ENCODE measurements around the gene YJEFN3. TPM values are rescaled to one million over a fixed set of nuclear protein-coding genes. Genes with fewer than 3 reads are reported as not detected.

Gene YJEFN3
- total RNA-seq, 1 experiment from 2014 or later, result 11.1 TPM

DNA sequence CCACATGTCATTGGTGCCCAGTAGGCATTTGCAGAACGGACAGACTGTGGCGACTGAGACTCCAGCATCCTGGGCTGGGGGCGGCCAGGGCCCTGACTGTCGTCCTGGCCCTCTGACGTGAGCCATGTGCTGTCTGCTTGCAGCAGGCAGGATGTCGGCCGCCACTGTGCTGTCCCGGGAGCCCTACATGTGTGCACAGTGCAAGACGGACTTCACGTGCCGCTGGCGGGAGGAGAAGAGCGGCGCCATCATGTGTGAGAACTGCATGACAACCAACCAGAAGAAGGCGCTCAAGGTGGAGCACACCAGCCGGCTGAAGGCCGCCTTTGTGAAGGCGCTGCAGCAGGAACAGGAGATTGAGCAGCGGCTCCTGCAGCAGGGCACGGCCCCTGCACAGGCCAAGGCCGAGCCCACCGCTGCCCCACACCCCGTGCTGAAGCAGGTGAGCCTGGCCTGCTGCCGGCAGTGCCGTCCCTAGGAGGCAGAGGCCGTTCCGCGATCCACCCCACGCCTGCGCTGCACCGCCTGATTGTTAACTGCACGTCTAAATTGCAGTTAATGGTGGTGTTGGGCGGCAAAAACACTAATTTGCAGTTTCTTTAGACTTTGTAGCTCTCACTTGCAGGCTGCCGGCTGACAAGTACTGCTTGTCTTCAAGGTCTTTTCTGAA is 27.6 kb upstream of the YJEFN3 start:
- ChIA-PET CTCF (no interaction called here), POLR2A (no interaction called here)
- no peak overlapping the region for H3K4me3 Mint-ChIP-seq
- H3K9me3 Mint-ChIP-seq, result no peaks in the 10 kb centered on the region
- H3K27ac Mint-ChIP-seq, result no peak overlapping the region
- H3K36me3 Mint-ChIP-seq, result peaks cover 62% of the 10 kb centered on the region
- ATAC-seq (peak; percentile 22; the same call in 1 of the 2 replicates), DNase-seq (ENCODE audit: low spot score) (no peak)
- TF ChIP-seq, protein P1, sequence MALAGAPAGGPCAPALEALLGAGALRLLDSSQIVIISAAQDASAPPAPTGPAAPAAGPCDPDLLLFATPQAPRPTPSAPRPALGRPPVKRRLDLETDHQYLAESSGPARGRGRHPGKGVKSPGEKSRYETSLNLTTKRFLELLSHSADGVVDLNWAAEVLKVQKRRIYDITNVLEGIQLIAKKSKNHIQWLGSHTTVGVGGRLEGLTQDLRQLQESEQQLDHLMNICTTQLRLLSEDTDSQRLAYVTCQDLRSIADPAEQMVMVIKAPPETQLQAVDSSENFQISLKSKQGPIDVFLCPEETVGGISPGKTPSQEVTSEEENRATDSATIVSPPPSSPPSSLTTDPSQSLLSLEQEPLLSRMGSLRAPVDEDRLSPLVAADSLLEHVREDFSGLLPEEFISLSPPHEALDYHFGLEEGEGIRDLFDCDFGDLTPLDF (CRISPR knock-in tag; IDR thresholded peaks at IDR 0.05), result no peak
- TF ChIP-seq, protein P2, sequence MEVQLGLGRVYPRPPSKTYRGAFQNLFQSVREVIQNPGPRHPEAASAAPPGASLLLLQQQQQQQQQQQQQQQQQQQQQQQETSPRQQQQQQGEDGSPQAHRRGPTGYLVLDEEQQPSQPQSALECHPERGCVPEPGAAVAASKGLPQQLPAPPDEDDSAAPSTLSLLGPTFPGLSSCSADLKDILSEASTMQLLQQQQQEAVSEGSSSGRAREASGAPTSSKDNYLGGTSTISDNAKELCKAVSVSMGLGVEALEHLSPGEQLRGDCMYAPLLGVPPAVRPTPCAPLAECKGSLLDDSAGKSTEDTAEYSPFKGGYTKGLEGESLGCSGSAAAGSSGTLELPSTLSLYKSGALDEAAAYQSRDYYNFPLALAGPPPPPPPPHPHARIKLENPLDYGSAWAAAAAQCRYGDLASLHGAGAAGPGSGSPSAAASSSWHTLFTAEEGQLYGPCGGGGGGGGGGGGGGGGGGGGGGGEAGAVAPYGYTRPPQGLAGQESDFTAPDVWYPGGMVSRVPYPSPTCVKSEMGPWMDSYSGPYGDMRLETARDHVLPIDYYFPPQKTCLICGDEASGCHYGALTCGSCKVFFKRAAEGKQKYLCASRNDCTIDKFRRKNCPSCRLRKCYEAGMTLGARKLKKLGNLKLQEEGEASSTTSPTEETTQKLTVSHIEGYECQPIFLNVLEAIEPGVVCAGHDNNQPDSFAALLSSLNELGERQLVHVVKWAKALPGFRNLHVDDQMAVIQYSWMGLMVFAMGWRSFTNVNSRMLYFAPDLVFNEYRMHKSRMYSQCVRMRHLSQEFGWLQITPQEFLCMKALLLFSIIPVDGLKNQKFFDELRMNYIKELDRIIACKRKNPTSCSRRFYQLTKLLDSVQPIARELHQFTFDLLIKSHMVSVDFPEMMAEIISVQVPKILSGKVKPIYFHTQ (CRISPR knock-in tag; IDR thresholded peaks at IDR 0.05), result no peak
- TF ChIP-seq TEAD4 (CRISPR knock-in tag; IDR thresholded peaks at IDR 0.05) (no peak), FOXJ3 (CRISPR knock-in tag; IDR thresholded peaks at IDR 0.05; ENCODE audit: borderline replicate concordance) (no peak), JAZF1 (CRISPR knock-in tag; IDR thresholded peaks at IDR 0.05) (no peak)
- TF ChIP-seq, protein P3, sequence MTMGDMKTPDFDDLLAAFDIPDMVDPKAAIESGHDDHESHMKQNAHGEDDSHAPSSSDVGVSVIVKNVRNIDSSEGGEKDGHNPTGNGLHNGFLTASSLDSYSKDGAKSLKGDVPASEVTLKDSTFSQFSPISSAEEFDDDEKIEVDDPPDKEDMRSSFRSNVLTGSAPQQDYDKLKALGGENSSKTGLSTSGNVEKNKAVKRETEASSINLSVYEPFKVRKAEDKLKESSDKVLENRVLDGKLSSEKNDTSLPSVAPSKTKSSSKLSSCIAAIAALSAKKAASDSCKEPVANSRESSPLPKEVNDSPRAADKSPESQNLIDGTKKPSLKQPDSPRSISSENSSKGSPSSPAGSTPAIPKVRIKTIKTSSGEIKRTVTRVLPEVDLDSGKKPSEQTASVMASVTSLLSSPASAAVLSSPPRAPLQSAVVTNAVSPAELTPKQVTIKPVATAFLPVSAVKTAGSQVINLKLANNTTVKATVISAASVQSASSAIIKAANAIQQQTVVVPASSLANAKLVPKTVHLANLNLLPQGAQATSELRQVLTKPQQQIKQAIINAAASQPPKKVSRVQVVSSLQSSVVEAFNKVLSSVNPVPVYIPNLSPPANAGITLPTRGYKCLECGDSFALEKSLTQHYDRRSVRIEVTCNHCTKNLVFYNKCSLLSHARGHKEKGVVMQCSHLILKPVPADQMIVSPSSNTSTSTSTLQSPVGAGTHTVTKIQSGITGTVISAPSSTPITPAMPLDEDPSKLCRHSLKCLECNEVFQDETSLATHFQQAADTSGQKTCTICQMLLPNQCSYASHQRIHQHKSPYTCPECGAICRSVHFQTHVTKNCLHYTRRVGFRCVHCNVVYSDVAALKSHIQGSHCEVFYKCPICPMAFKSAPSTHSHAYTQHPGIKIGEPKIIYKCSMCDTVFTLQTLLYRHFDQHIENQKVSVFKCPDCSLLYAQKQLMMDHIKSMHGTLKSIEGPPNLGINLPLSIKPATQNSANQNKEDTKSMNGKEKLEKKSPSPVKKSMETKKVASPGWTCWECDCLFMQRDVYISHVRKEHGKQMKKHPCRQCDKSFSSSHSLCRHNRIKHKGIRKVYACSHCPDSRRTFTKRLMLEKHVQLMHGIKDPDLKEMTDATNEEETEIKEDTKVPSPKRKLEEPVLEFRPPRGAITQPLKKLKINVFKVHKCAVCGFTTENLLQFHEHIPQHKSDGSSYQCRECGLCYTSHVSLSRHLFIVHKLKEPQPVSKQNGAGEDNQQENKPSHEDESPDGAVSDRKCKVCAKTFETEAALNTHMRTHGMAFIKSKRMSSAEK (CRISPR knock-in tag; IDR thresholded peaks at IDR 0.05; ENCODE audit: borderline replicate concordance), result no peak
- no peaks in the 10 kb centered on the region for H3K27me3 Mint-ChIP-seq (ENCODE audit: low read depth)
- no peaks in the 10 kb centered on the region for H3K4me1 Mint-ChIP-seq

DNA sequence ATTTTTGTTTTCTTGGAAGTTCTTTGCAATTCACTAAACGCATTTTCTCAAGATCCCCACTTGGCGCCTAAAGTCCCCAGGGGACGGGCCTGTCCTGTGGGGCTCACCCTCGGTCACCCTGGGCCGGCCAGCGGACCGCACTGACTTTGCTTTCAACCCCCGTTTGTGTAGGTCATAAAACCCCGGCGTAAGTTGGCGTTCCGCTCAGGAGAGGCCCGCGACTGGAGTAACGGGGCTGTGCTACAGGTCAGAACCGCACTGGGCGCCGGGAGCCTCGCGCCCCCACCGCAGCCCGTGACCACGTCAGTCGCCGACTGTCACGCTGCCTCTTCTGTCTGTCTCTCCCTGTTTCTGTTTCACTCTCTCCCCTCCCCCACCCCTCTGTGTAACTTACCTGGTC is 26.9 kb upstream of the YJEFN3 start:
- Mint-ChIP-seq H3K9me3 (no peaks in the 10 kb centered on the region), H3K4me1 (no peaks in the 10 kb centered on the region), H3K4me3 (no peak overlapping the region), H3K27me3 (ENCODE audit: low read depth) (no peaks in the 10 kb centered on the region), H3K27ac (no peak overlapping the region), H3K36me3 (peaks cover 63% of the 10 kb centered on the region)
- TF ChIP-seq, protein P3 (CRISPR knock-in tag; IDR thresholded peaks at IDR 0.05; ENCODE audit: borderline replicate concordance), result no peak
- TF ChIP-seq ZNF416 (CRISPR knock-in tag; IDR thresholded peaks at IDR 0.05) (no peak), NFE2L1 (CRISPR knock-in tag; IDR thresholded peaks at IDR 0.05) (no peak), ZNF138 (CRISPR knock-in tag; conservative IDR thresholded peaks at IDR 0.05) (no peak), RORB (CRISPR knock-in tag; IDR thresholded peaks at IDR 0.05) (no peak)
- TF ChIP-seq, protein P4, sequence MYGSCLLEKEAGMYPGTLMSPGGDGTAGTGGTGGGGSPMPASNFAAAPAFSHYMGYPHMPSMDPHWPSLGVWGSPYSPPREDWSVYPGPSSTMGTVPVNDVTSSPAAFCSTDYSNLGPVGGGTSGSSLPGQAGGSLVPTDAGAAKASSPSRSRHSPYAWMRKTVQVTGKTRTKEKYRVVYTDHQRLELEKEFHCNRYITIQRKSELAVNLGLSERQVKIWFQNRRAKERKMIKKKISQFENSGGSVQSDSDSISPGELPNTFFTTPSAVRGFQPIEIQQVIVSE (CRISPR knock-in tag; IDR thresholded peaks at IDR 0.05; ENCODE audit: borderline replicate concordance), result no peak
- TF ChIP-seq, protein P1 (CRISPR knock-in tag; IDR thresholded peaks at IDR 0.05), result no peak
- TF ChIP-seq, protein P5, sequence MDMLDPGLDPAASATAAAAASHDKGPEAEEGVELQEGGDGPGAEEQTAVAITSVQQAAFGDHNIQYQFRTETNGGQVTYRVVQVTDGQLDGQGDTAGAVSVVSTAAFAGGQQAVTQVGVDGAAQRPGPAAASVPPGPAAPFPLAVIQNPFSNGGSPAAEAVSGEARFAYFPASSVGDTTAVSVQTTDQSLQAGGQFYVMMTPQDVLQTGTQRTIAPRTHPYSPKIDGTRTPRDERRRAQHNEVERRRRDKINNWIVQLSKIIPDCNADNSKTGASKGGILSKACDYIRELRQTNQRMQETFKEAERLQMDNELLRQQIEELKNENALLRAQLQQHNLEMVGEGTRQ (CRISPR knock-in tag; IDR thresholded peaks at IDR 0.05), result no peak
- no peak for ATAC-seq
- POLR2A ChIA-PET, result no interaction called here
- CTCF ChIA-PET, result no interaction called here
- DNase-seq (ENCODE audit: low spot score), result no peak
